ENCODE results near the gene CBX1. TPM values are rescaled to one million over a fixed set of nuclear protein-coding genes. Genes with fewer than 3 reads are reported as not detected.

The CBX1 gene
- total and polyA plus RNA-seq, 2 of the 13 experiments (the other 11 are each of a cell fraction or from before 2014, with no cell fraction given): 17.8 to 108 TPM

DNA sequence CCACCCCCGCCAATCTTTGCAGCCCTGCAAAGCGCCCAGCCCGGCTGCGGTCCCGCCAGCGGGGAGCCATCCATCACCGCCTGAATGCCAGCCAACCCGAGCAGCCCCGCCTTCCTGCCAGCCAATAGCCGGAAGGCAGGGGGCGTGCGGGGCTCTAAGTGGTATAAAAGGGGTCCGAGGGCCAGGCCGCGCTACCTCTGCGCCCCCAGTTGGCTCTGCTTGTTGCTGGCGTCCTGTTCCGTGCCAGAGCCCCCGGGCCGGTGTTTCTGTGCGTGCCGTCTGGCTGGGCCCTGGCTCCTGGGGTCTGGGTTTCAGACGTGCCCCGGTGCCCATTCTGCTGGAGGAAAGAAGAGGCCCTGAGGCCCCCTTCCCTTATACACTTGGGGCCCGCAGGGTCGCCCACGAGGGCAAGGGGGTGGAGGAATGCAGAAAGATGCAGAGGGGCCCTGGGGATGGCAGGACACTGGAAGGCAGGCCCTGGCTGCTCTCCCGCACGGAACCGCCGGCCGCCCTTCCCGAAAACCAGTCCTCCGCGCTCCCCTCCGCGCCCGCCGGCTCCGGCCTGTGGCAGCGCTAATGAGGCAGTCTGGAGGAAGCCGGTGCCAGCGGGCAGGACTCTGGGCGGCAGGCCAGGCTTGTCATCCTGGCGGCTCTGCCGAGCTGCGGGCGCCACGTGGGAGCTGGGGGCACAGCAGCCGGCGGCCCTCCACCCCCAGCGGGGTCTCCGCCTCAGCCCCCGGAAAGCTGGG is 77.7 kb downstream of the CBX1 start (continued):
- TF ChIP-seq, protein P1, sequence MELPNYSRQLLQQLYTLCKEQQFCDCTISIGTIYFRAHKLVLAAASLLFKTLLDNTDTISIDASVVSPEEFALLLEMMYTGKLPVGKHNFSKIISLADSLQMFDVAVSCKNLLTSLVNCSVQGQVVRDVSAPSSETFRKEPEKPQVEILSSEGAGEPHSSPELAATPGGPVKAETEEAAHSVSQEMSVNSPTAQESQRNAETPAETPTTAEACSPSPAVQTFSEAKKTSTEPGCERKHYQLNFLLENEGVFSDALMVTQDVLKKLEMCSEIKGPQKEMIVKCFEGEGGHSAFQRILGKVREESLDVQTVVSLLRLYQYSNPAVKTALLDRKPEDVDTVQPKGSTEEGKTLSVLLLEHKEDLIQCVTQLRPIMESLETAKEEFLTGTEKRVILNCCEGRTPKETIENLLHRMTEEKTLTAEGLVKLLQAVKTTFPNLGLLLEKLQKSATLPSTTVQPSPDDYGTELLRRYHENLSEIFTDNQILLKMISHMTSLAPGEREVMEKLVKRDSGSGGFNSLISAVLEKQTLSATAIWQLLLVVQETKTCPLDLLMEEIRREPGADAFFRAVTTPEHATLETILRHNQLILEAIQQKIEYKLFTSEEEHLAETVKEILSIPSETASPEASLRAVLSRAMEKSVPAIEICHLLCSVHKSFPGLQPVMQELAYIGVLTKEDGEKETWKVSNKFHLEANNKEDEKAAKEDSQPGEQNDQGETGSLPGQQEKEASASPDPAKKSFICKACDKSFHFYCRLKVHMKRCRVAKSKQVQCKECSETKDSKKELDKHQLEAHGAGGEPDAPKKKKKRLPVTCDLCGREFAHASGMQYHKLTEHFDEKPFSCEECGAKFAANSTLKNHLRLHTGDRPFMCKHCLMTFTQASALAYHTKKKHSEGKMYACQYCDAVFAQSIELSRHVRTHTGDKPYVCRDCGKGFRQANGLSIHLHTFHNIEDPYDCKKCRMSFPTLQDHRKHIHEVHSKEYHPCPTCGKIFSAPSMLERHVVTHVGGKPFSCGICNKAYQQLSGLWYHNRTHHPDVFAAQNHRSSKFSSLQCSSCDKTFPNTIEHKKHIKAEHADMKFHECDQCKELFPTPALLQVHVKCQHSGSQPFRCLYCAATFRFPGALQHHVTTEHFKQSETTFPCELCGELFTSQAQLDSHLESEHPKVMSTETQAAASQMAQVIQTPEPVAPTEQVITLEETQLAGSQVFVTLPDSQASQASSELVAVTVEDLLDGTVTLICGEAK (IDR thresholded peaks at IDR 0.05): no peak
- TF ChIP-seq, protein P1 (CRISPR knock-in tag; IDR thresholded peaks at IDR 0.05): 0 out of 2 replicates have a peak, but pooled peaks have one; percentile 49
- TF ChIP-seq, protein P2, sequence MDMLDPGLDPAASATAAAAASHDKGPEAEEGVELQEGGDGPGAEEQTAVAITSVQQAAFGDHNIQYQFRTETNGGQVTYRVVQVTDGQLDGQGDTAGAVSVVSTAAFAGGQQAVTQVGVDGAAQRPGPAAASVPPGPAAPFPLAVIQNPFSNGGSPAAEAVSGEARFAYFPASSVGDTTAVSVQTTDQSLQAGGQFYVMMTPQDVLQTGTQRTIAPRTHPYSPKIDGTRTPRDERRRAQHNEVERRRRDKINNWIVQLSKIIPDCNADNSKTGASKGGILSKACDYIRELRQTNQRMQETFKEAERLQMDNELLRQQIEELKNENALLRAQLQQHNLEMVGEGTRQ (IDR thresholded peaks at IDR 0.05; ENCODE audit: low read depth, low read length): no peak
- TF ChIP-seq, protein P2 (CRISPR knock-in tag; IDR thresholded peaks at IDR 0.05; ENCODE audit: borderline replicate concordance): no peak
- TF ChIP-seq, protein P3, sequence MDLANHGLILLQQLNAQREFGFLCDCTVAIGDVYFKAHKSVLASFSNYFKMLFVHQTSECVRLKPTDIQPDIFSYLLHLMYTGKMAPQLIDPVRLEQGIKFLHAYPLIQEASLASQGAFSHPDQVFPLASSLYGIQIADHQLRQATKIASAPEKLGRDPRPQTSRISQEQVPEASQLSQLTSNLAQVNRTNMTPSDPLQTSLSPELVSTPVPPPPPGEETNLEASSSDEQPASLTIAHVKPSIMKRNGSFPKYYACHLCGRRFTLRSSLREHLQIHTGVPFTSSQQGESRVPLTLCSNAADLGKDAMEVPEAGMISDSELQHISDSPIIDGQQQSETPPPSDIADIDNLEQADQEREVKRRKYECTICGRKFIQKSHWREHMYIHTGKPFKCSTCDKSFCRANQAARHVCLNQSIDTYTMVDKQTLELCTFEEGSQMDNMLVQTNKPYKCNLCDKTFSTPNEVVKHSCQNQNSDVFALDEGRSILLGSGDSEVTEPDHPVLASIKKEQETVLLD (CRISPR knock-in tag; IDR thresholded peaks at IDR 0.05; ENCODE audit: low read depth): no peak
- TF ChIP-seq, protein P4, sequence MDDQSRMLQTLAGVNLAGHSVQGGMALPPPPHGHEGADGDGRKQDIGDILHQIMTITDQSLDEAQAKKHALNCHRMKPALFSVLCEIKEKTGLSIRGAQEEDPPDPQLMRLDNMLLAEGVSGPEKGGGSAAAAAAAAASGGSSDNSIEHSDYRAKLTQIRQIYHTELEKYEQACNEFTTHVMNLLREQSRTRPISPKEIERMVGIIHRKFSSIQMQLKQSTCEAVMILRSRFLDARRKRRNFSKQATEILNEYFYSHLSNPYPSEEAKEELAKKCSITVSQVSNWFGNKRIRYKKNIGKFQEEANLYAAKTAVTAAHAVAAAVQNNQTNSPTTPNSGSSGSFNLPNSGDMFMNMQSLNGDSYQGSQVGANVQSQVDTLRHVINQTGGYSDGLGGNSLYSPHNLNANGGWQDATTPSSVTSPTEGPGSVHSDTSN (CRISPR knock-in tag; IDR thresholded peaks at IDR 0.05; ENCODE audit: borderline replicate concordance): no peak
- no peak for TF ChIP-seq ZFP62 (CRISPR knock-in tag; IDR thresholded peaks at IDR 0.05)
- TF ChIP-seq, protein P5, sequence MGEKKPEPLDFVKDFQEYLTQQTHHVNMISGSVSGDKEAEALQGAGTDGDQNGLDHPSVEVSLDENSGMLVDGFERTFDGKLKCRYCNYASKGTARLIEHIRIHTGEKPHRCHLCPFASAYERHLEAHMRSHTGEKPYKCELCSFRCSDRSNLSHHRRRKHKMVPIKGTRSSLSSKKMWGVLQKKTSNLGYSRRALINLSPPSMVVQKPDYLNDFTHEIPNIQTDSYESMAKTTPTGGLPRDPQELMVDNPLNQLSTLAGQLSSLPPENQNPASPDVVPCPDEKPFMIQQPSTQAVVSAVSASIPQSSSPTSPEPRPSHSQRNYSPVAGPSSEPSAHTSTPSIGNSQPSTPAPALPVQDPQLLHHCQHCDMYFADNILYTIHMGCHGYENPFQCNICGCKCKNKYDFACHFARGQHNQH (CRISPR knock-in tag; IDR thresholded peaks at IDR 0.05): no peak
- no peak for TF ChIP-seq ISX (CRISPR knock-in tag; conservative IDR thresholded peaks at IDR 0.05)
- TF ChIP-seq, protein P6, sequence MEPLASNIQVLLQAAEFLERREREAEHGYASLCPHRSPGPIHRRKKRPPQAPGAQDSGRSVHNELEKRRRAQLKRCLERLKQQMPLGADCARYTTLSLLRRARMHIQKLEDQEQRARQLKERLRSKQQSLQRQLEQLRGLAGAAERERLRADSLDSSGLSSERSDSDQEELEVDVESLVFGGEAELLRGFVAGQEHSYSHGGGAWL (CRISPR knock-in tag; IDR thresholded peaks at IDR 0.05): no peak
- no peak for TF ChIP-seq ZNF607 (CRISPR knock-in tag; IDR thresholded peaks at IDR 0.05; ENCODE audit: borderline replicate concordance)
- no peak for TF ChIP-seq FOXM1 (CRISPR knock-in tag; IDR thresholded peaks at IDR 0.05)
- no peak for TF ChIP-seq CCDC6 (CRISPR knock-in tag; IDR thresholded peaks at IDR 0.05)
